ENCODE data around the gene ANXA7. TPM values are rescaled to one million over a fixed set of nuclear protein-coding genes. Genes with fewer than 3 reads are reported as not detected.
A peak's percentile ranks its signal among the peaks of the same experiment; 100 is the strongest.

ANXA7 gene
- total and polyA plus RNA-seq, 10 of the 15 experiments (the other 5 are each of a cell fraction or from before 2014, with no cell fraction given), result 70.6 to 184 (median 113) TPM

GRCh38 chr10:73379064-73379748 is 34.7 kb downstream of the ANXA7 start:
- ChIA-PET CTCF (no interaction called here), RAD21 (ENCODE audit: unreplicated experiment) (interaction anchor here (1.1 kb wide), 1 partner anchor 114 kb away, joined by 4 read pairs; no protein-coding TSS in a partner anchor), SMC1A (ENCODE audit: uncharacterized antibody, unreplicated experiment) (interaction anchor here (1.2 to 1.6 kb wide), 3 partner anchors 9 to 20 kb away, joined by 3 to 4 read pairs (median 3); partner anchors contain the start of gene CFAP70), POLR2A (interaction anchor here (0.8 kb wide), 1 partner anchor 9 kb away, joined by 3 read pairs; no protein-coding TSS in a partner anchor)
- Histone ChIP-seq H2AFZ (ENCODE audit: control insufficient read depth, low read depth, low read length) (no peak overlapping the region), H3K9ac (ENCODE audit: control insufficient read depth, insufficient read depth, low read length) (no peak overlapping the region), H3K27ac (ENCODE audit: control insufficient read depth, insufficient read depth) (peak overlapping the region; percentile 1), H3K4me1 (ENCODE audit: control insufficient read depth, insufficient read depth, low read length) (0 out of 2 replicates have a peak, but pooled peaks cover 3% of the 10 kb centered on the region), H3K27me3 (replicated peaks in 1 of 2; ENCODE audit: control insufficient read depth in 2 of 2, insufficient read depth in 2 of 2, low read length in 1 of 2) (no peaks in the 10 kb centered on the region), H3K9me3 (replicated peaks; ENCODE audit: control insufficient read depth, insufficient read depth, low read length) (no peaks in the 10 kb centered on the region), H3K79me2 (ENCODE audit: control insufficient read depth, insufficient read depth, low read length) (no peaks in the 10 kb centered on the region), H3K4me3 (no peak overlapping the region), H3K36me3 (ENCODE audit: control insufficient read depth in 2 of 2, insufficient read depth in 2 of 2, low read length in 1 of 2) (peaks cover 7 to 34% of the 10 kb centered on the region in 2 experiments), H4K20me1 (ENCODE audit: control insufficient read depth, insufficient read depth) (no peaks in the 10 kb centered on the region), H3K4me2 (ENCODE audit: control insufficient read depth, insufficient read depth) (no peak overlapping the region)
- FAIRE-seq (no peak), DNase-seq (ENCODE audit: low read depth, low spot score) (no peak), ATAC-seq (peak; percentile 72)
- intact Hi-C loops (cut with micrococcal nuclease; ENCODE audit: unreplicated experiment), result no loop called here
- in situ Hi-C loops (cut with MboI), result no loop called here
- no TSS peak for BruUV-seq (replicated peaks)
- no peak for TF ChIP-seq HDAC6 (IDR thresholded peaks at IDR 0.05; ENCODE audit: unreplicated experiment)
- 0 out of 2 replicates have a peak, but pooled peaks have one; percentile 10 for TF ChIP-seq YY1 (IDR thresholded peaks at IDR 0.05; ENCODE audit: low read depth, low read length)
- TF ChIP-seq ZNF622 (IDR thresholded peaks at IDR 0.05), result no peak
- TF ChIP-seq ESRRA (IDR thresholded peaks at IDR 0.05; ENCODE audit: low read length), result no peak
- TF ChIP-seq SPI1 (IDR thresholded peaks at IDR 0.05; ENCODE audit: borderline replicate concordance, insufficient read depth, low read depth, low read length), result peak; percentile 63; the same call in 1 of the 2 replicates
- peak; percentile 31; the same call in 1 of the 2 replicates for TF ChIP-seq RUNX3 (IDR thresholded peaks at IDR 0.05; ENCODE audit: low read length)
- 0 out of 2 replicates have a peak, but pooled peaks have one; percentile 29 for TF ChIP-seq EED (IDR thresholded peaks at IDR 0.05; ENCODE audit: low read depth)
- no peak for TF ChIP-seq STAT1 (conservative IDR thresholded peaks at IDR 0.05)
- TF ChIP-seq PML (IDR thresholded peaks at IDR 0.05; ENCODE audit: low read length), result no peak
- no peak for TF ChIP-seq IKZF1 (conservative IDR thresholded peaks at IDR 0.05)
- 7% methylated on average over 1 of the region's 1 CpG for WGBS (ENCODE audit: insufficient coverage, insufficient replicate concordance, low lambda C conversion rate, missing lambda C conversion rate)
